Measurements from ENCODE around the gene C19orf53. TPM values are rescaled to one million over a fixed set of nuclear protein-coding genes. Genes with fewer than 3 reads are reported as not detected.

Gene C19orf53
- total and polyA plus RNA-seq, 2 experiments from 2014 or later = 104 to 401 TPM

DNA sequence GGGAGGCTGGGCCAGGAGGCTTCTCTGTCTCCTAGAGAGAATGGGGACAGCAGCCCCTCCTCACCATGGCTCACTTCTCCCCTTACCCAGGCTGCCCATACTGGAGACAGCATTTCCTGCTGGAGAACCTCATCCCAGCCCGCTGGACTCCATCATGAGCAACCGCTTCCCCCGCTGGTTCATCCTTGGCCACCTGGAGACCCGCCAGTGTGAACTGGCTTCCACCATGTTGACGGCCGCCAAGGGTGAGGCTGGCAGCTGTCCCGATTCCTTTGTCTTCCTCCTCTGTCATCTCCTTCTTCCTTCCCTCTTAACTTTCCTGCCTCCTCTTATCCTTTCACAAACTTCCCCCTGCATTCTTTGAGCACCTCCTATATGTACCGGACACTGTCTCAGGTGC is 49.0 kb downstream of the C19orf53 start (continued):
- TF ChIP-seq, protein P1, sequence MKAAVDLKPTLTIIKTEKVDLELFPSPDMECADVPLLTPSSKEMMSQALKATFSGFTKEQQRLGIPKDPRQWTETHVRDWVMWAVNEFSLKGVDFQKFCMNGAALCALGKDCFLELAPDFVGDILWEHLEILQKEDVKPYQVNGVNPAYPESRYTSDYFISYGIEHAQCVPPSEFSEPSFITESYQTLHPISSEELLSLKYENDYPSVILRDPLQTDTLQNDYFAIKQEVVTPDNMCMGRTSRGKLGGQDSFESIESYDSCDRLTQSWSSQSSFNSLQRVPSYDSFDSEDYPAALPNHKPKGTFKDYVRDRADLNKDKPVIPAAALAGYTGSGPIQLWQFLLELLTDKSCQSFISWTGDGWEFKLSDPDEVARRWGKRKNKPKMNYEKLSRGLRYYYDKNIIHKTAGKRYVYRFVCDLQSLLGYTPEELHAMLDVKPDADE (IDR thresholded peaks at IDR 0.05) = no peak
- no peak for TF ChIP-seq STAT1 (IDR thresholded peaks at IDR 0.05; ENCODE audit: unreplicated experiment)

DNA sequence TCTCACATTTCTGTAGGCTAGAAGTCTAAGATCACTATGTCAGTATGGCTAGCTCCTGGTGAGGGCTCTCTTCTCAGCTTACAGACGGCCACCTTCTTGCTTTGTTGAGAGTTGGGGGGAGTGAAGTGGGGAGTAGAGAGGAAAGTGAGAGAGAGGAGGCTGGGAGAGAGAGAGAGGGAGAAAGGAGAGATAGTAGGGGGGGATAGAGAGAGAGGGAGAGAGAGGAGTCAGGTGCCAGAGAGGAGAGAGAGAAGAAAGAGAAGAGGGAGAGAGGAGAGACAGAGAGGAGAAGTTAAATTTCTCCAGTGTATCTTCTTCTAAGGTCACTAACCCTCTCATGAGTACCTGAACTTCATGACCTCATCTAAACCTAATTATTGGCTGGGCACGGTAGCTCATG is 49.6 kb downstream of the C19orf53 start:
- H4K20me1 ChIP-seq (replicated peaks; ENCODE audit: insufficient read depth) = peaks cover 12% of the 10 kb centered on the region

More for the DNA sequence above, 49.6 kb downstream of the C19orf53 start:
- peaks cover 14% of the 10 kb centered on the region; the same call in 1 of the 2 replicates for H3F3A ChIP-seq (replicated peaks; ENCODE audit: low read depth)
- ATAC-seq (no peak), DNase-seq (ENCODE audit: low spot score) (no peak)
- H3K9me2 ChIP-seq (ENCODE audit: insufficient read depth) = no peaks in the 10 kb centered on the region
- H3K4me1 Mint-ChIP-seq = peaks cover 14% of the 10 kb centered on the region
- H3K4me2 ChIP-seq = no peak overlapping the region
- TF ChIP-seq, protein P2, sequence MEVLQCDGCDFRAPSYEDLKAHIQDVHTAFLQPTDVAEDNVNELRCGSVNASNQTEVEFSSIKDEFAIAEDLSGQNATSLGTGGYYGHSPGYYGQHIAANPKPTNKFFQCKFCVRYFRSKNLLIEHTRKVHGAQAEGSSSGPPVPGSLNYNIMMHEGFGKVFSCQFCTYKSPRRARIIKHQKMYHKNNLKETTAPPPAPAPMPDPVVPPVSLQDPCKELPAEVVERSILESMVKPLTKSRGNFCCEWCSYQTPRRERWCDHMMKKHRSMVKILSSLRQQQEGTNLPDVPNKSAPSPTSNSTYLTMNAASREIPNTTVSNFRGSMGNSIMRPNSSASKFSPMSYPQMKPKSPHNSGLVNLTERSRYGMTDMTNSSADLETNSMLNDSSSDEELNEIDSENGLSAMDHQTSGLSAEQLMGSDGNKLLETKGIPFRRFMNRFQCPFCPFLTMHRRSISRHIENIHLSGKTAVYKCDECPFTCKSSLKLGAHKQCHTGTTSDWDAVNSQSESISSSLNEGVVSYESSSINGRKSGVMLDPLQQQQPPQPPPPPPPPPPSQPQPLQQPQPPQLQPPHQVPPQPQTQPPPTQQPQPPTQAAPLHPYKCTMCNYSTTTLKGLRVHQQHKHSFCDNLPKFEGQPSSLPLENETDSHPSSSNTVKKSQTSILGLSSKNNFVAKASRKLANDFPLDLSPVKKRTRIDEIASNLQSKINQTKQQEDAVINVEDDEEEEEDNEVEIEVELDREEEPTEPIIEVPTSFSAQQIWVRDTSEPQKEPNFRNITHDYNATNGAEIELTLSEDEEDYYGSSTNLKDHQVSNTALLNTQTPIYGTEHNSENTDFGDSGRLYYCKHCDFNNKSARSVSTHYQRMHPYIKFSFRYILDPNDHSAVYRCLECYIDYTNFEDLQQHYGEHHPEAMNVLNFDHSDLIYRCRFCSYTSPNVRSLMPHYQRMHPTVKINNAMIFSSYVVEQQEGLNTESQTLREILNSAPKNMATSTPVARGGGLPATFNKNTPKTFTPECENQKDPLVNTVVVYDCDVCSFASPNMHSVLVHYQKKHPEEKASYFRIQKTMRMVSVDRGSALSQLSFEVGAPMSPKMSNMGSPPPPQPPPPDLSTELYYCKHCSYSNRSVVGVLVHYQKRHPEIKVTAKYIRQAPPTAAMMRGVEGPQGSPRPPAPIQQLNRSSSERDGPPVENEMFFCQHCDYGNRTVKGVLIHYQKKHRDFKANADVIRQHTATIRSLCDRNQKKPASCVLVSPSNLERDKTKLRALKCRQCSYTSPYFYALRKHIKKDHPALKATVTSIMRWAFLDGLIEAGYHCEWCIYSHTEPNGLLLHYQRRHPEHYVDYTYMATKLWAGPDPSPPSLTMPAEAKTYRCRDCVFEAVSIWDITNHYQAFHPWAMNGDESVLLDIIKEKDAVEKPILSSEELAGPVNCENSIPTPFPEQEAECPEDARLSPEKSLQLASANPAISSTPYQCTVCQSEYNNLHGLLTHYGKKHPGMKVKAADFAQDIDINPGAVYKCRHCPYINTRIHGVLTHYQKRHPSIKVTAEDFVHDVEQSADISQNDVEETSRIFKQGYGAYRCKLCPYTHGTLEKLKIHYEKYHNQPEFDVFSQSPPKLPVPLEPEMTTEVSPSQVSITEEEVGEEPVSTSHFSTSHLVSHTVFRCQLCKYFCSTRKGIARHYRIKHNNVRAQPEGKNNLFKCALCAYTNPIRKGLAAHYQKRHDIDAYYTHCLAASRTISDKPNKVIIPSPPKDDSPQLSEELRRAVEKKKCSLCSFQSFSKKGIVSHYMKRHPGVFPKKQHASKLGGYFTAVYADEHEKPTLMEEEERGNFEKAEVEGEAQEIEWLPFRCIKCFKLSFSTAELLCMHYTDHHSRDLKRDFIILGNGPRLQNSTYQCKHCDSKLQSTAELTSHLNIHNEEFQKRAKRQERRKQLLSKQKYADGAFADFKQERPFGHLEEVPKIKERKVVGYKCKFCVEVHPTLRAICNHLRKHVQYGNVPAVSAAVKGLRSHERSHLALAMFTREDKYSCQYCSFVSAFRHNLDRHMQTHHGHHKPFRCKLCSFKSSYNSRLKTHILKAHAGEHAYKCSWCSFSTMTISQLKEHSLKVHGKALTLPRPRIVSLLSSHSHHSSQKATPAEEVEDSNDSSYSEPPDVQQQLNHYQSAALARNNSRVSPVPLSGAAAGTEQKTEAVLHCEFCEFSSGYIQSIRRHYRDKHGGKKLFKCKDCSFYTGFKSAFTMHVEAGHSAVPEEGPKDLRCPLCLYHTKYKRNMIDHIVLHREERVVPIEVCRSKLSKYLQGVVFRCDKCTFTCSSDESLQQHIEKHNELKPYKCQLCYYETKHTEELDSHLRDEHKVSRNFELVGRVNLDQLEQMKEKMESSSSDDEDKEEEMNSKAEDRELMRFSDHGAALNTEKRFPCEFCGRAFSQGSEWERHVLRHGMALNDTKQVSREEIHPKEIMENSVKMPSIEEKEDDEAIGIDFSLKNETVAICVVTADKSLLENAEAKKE (CRISPR knock-in tag; IDR thresholded peaks at IDR 0.05) = no peak
- H3K4me3 Mint-ChIP-seq = no peak overlapping the region
- no peaks in the 10 kb centered on the region for H3K27me3 ChIP-seq (ENCODE audit: insufficient read depth)
- peaks cover 12% of the 10 kb centered on the region; the same call in 1 of the 2 replicates for H3K36me3 ChIP-seq (ENCODE audit: insufficient read depth)
- H3K4me1 ChIP-seq (ENCODE audit: insufficient read depth) = no peaks in the 10 kb centered on the region; the same call in 1 of the 2 replicates
- H3K79me2 ChIP-seq (replicated peaks; ENCODE audit: insufficient read depth) = no peaks in the 10 kb centered on the region
- no peak overlapping the region for H3K27ac Mint-ChIP-seq
- H3K27ac ChIP-seq (ENCODE audit: low read depth) = no peak overlapping the region
- H2AFZ ChIP-seq = no peak overlapping the region
- peaks cover 61% of the 10 kb centered on the region for H3K36me3 Mint-ChIP-seq (ENCODE audit: low read depth)
- H3K27me3 Mint-ChIP-seq (ENCODE audit: insufficient read depth, low read depth, poor library complexity) = peaks cover 12% of the 10 kb centered on the region
- H3K4me3 ChIP-seq = no peak overlapping the region
- H3K9me3 Mint-ChIP-seq = no peaks in the 10 kb centered on the region; the same call in 2 of the 3 replicates

Data from GM23338 (cell line).